OCI-LY7 (cell line): ENCODE data around the gene TRIO.

Experiments used
- CTCF ChIP-seq: fragments of 200-600 bp; sonication (generic); conservative IDR thresholded peaks from 2 replicates; pipeline ENCODE4 v1.5.1; 2014; ENCODE audit warnings: mild to moderate bottlenecking, antibody characterized with exemption, low read length, moderate library complexity, mixed read lengths
- EZH2phosphoT487 ChIP-seq: fragments of 200-600 bp; sonication (generic); IDR thresholded peaks from 2 replicates; pipeline ENCODE4 v1.6.1; 2018; ENCODE audit warnings: low read depth, borderline replicate concordance, mild to moderate bottlenecking, mixed run types, antibody characterized with exemption, low read length, moderate library complexity, mixed read lengths

GRCh38 chr5:14457476-14457875, 314.3 kb downstream of the TRIO start:
- TF ChIP-seq CTCF (no peak), EZH2phosphoT487 (no peak)
